GM13977 (cell line): Measurements from ENCODE around the gene CNTNAP2.

Experiments
- DNase-seq: peaks from one replicate; pipeline ENCODE4 v3.0.0; 2012; ENCODE audit warnings: low spot score
- CTCF ChIP-seq: IDR thresholded peaks from 2 replicates; pipeline ENCODE4 v1.5.1; 2012; ENCODE audit warnings: mild to moderate bottlenecking, control low read depth; ENCODE audit not compliant: insufficient read depth; ENCODE audit errors: extremely low read depth, missing control alignments
- in situ Hi-C: fragments of 300-500 bp; cut with MboI; formaldehyde crosslinking; loops from one replicate; pipeline ENCODE4 v1.12.0; 2022; ENCODE audit warnings: low sequenced_read_pairs, low pct_unique_long_range_greater_than_20kb, mixed read lengths, inconsistent platforms; ENCODE audit not compliant: unreplicated experiment

CNTNAP2 gene

GRCh38 chr7:146411975-146412374 lies 295.4 kb downstream of the CNTNAP2 start:
- in situ Hi-C loops = no loop called here
- no peak for DNase-seq
- no peak for TF ChIP-seq CTCF

GRCh38 chr7:146412781-146413180 lies 296.2 kb downstream of the CNTNAP2 start:
- TF ChIP-seq CTCF = no peak
- DNase-seq = no peak
- in situ Hi-C loops = no loop called here

- no peak for DNase-seq
- in situ Hi-C loops = no loop called here
- no peak for TF ChIP-seq CTCF
These were observed 297.8 kb downstream of the CNTNAP2 start for GRCh38 chr7:146414373-146414772.

- in situ Hi-C loops = no loop called here
- DNase-seq = no peak
These were observed 298.3 kb downstream of the CNTNAP2 start for GRCh38 chr7:146414937-146415336.

GRCh38 chr7:146417176-146417575 lies 300.6 kb downstream of the CNTNAP2 start:
- in situ Hi-C loops = no loop called here
- TF ChIP-seq CTCF = no peak
- DNase-seq = no peak

More at GRCh38 chr7:146414937-146415336, 298.3 kb downstream of the CNTNAP2 start:
- TF ChIP-seq CTCF = no peak

- in situ Hi-C loops = no loop called here
- no peak for DNase-seq
- TF ChIP-seq CTCF = no peak
These were observed 306.8 kb downstream of the CNTNAP2 start for GRCh38 chr7:146423446-146423845.

GRCh38 chr7:146424084-146424483 lies 307.5 kb downstream of the CNTNAP2 start:
- in situ Hi-C loops = no loop called here
- no peak for DNase-seq
- TF ChIP-seq CTCF = no peak
